GM10266 (cell line): Measurements from ENCODE around the gene CTSD.

Experiments
- DNase-seq: peaks from one replicate; pipeline ENCODE4 v3.0.0; 2012; ENCODE audit errors: extremely low spot score
- CTCF ChIP-seq: IDR thresholded peaks from 2 replicates; pipeline ENCODE4 v1.5.1; 2012; ENCODE audit warnings: mild to moderate bottlenecking, low read depth; ENCODE audit not compliant: control insufficient read depth, insufficient read depth; ENCODE audit errors: missing control alignments

Gene CTSD

GRCh38 chr11:1737080-1737757 is 26.5 kb downstream of the CTSD start:
- TF ChIP-seq CTCF = no peak
- DNase-seq = no peak

- DNase-seq = no peak
- no peak for TF ChIP-seq CTCF
Observed at GRCh38 chr11:1736447-1736992, 27.2 kb downstream of the CTSD start.

- DNase-seq = no peak
- TF ChIP-seq CTCF = no peak
Observed at GRCh38 chr11:1735271-1735670, 28.5 kb downstream of the CTSD start.

- no peak for TF ChIP-seq CTCF
- DNase-seq = no peak
Observed at GRCh38 chr11:1734641-1735081, 29.1 kb downstream of the CTSD start.

GRCh38 chr11:1733716-1734640 is 29.7 kb downstream of the CTSD start:
- DNase-seq = no peak

GRCh38 chr11:1733009-1733715 is 30.6 kb downstream of the CTSD start:
- no peak for TF ChIP-seq CTCF
- DNase-seq = no peak

More at GRCh38 chr11:1733716-1734640, 29.7 kb downstream of the CTSD start:
- TF ChIP-seq CTCF = no peak
